SK-N-MC (cell line): ENCODE data around the gene DSE.

Experiments
- EZH2 ChIP-seq: fragments of 200-600 bp; sonication (generic); IDR thresholded peaks from one replicate; pipeline ENCODE4 v1.6.1; 2017; ENCODE audit warnings: antibody characterized with exemption
- FOXP2 ChIP-seq: optimal IDR thresholded peaks from 2 replicates; pipeline ENCODE3; 2011; ENCODE audit warnings: mild to moderate bottlenecking, moderate library complexity; ENCODE audit not compliant: insufficient read depth; ENCODE audit errors: extremely low read length, control extremely low read depth
- POLR2AphosphoS5 ChIP-seq: IDR thresholded peaks from 2 replicates; pipeline ENCODE4 v1.6.1; 2012; ENCODE audit warnings: mild to moderate bottlenecking, low read depth, low read length, borderline replicate concordance

GRCh38 chr6:116386581-116387299, 16.0 kb downstream of the DSE start:
- TF ChIP-seq EZH2 (no peak), POLR2AphosphoS5 (no peak), FOXP2 (no peak)
